K562 (cell line): ENCODE results near the gene PRR16. TPM values are rescaled to one million over a fixed set of nuclear protein-coding genes. Genes with fewer than 3 reads are reported as not detected.

Experiments used
- KHSRP ChIP-seq: fragments of 450-650 bp; IDR thresholded peaks from 2 replicates; pipeline ENCODE4 v1.6.1; 2017
- NFIC ChIP-seq: fragments of 450-650 bp; IDR thresholded peaks from 2 replicates; pipeline ENCODE4 v1.6.1; 2017; ENCODE audit warnings: mild to moderate bottlenecking, inconsistent platforms
- STAT5A ChIP-seq: IDR thresholded peaks from 2 replicates; pipeline ENCODE4 v1.6.1; 2012; ENCODE audit warnings: low read length, inconsistent platforms, borderline replicate concordance
- THRAP3 ChIP-seq: fragments of 450-650 bp; IDR thresholded peaks from 2 replicates; pipeline ENCODE4 v1.6.1; 2016; ENCODE audit warnings: mild to moderate bottlenecking, inconsistent platforms, borderline replicate concordance
- ZBTB7A ChIP-seq: IDR thresholded peaks from 2 replicates; pipeline ENCODE4 v1.6.1; 2011; ENCODE audit warnings: low read depth, mild to moderate bottlenecking, low read length, moderate library complexity, borderline replicate concordance; ENCODE audit not compliant: control insufficient read depth
- ZFP36 ChIP-seq: fragments of 150-350 bp; IDR thresholded peaks from 2 replicates; pipeline ENCODE4 v1.6.1; 2018; ENCODE audit warnings: low read length, low read depth; ENCODE audit not compliant: partially characterized antibody
- polyA plus RNA-seq, 8 experiments: library from polyadenylated mRNA; depleted of rRNA in 4 of 8; stranded (reverse) in 5 of 8; unstranded in 3 of 8; fragments of >200 nt; fragmentation: Nextera tagmentation in 2 of 8; fragmentation: Illumina TruSeq in 1 of 8; extraction: Ambion mirVana in 2 of 8; extraction: Trizol in 1 of 8; gene quantifications; 2 replicates each; pipeline versions ENCODE4 v1.2.1 to v1.2.3, GENCODE V29; 2011 to 2014; ENCODE audit warnings: inconsistent platforms in 1 of 8, missing spikeins in 1 of 8
- total RNA-seq, 7 experiments: library from RNA; depleted of rRNA in 6 of 7; stranded (reverse); fragments of >200 nt in 6 of 7; fragmentation: Illumina TruSeq in 2 of 7; extraction: Trizol in 2 of 7; gene quantifications; 2 replicates each; pipeline versions ENCODE4 v1.2.1 to v1.2.3, GENCODE V29; 2011 to 2021; ENCODE audit warnings: low replicate concordance in 1 of 7
- TF ChIP-seq, protein P1 (sequence below), 2 experiments: fragments of 450-650 bp; IDR thresholded peaks; 2 replicates each; pipeline ENCODE4 v1.6.1; 2016
- TF ChIP-seq, protein P2 (sequence below): sonication (generic); formaldehyde crosslinking; IDR thresholded peaks from 2 replicates; pipeline ENCODE4 v1.8.1; 2023; ENCODE audit warnings: mild to moderate bottlenecking, missing genetic modification reagents, moderate library complexity
- TF ChIP-seq, protein P3 (sequence below): sonication (generic); formaldehyde crosslinking; IDR thresholded peaks from 2 replicates; pipeline ENCODE4 v1.8.0; 2022; ENCODE audit warnings: mild to moderate bottlenecking, missing genetic modification reagents

PRR16 gene
- total and polyA plus RNA-seq, 9 of the 15 experiments (the other 6 are each of a cell fraction or from before 2014, with no cell fraction given), result 0.61 to 10.1 (median 3.3) TPM

- TF ChIP-seq, protein P1, sequence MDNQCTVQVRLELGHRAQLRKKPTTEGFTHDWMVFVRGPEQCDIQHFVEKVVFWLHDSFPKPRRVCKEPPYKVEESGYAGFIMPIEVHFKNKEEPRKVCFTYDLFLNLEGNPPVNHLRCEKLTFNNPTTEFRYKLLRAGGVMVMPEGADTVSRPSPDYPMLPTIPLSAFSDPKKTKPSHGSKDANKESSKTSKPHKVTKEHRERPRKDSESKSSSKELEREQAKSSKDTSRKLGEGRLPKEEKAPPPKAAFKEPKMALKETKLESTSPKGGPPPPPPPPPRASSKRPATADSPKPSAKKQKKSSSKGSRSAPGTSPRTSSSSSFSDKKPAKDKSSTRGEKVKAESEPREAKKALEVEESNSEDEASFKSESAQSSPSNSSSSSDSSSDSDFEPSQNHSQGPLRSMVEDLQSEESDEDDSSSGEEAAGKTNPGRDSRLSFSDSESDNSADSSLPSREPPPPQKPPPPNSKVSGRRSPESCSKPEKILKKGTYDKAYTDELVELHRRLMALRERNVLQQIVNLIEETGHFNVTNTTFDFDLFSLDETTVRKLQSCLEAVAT (IDR thresholded peaks at IDR 0.05), result peak in 1 of 2 experiments; percentile 22; a peak in 1 of 4 replicates
- TF ChIP-seq THRAP3, result no peak
- peak; percentile 50 for TF ChIP-seq NFIC
- TF ChIP-seq ZFP36, result peak; percentile 90
- no peak for TF ChIP-seq KHSRP
- TF ChIP-seq, protein P2, sequence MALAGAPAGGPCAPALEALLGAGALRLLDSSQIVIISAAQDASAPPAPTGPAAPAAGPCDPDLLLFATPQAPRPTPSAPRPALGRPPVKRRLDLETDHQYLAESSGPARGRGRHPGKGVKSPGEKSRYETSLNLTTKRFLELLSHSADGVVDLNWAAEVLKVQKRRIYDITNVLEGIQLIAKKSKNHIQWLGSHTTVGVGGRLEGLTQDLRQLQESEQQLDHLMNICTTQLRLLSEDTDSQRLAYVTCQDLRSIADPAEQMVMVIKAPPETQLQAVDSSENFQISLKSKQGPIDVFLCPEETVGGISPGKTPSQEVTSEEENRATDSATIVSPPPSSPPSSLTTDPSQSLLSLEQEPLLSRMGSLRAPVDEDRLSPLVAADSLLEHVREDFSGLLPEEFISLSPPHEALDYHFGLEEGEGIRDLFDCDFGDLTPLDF, result no peak
- 0 out of 2 replicates have a peak, but pooled peaks have one; percentile 20 for TF ChIP-seq ZBTB7A
- TF ChIP-seq, protein P3, sequence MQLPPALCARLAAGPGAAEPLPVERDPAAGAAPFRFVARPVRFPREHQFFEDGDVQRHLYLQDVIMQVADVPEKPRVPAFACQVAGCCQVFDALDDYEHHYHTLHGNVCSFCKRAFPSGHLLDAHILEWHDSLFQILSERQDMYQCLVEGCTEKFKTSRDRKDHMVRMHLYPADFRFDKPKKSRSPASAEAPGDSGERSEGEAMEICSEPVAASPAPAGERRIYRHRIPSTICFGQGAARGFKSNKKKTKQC (CRISPR knock-in tag), result no peak
- TF ChIP-seq STAT5A, result no peak
Observed at GRCh38 chr5:120464627-120465435, 731 bp downstream of the PRR16 start (continued).
